Mesendoderm (in vitro differentiated cells): ENCODE data around the gene HOMER1.

ENCODE experiments used
- DNase-seq: peaks from one replicate; pipeline ENCODE4 v3.0.0; 2013
- H2AK5ac ChIP-seq: 2 replicates; pipeline ENCODE4 v1.6.1; 2013; ENCODE audit warnings: low read length, inconsistent platforms
- H2BK120ac ChIP-seq: 2 replicates; pipeline ENCODE4 v1.6.1; 2013; ENCODE audit warnings: low read depth, mild to moderate bottlenecking, low read length, moderate library complexity, mixed read lengths
- H2BK15ac ChIP-seq: replicated peaks from 2 replicates; pipeline ENCODE4 v1.6.1; 2013; ENCODE audit warnings: low read depth, mild to moderate bottlenecking, moderate library complexity
- H2BK5ac ChIP-seq: 2 replicates; pipeline ENCODE4 v1.6.1; 2013; ENCODE audit warnings: low read length, inconsistent platforms
- H3K18ac ChIP-seq: 2 replicates; pipeline ENCODE4 v1.6.1; 2013; ENCODE audit warnings: mild to moderate bottlenecking, low read length, mixed read lengths
- H3K23ac ChIP-seq: one replicate; pipeline ENCODE4 v1.6.1; 2013; ENCODE audit warnings: low read length
- H3K27ac ChIP-seq: 2 replicates; pipeline ENCODE4 v1.5.1; 2013; ENCODE audit warnings: low read depth, mild to moderate bottlenecking, inconsistent platforms, low read length, moderate library complexity
- H3K27me3 ChIP-seq: 2 replicates; pipeline ENCODE4 v1.6.1; 2013; ENCODE audit warnings: low read length, control low read depth, mild to moderate bottlenecking, inconsistent platforms; ENCODE audit not compliant: insufficient read depth, poor library complexity
- H3K36me3 ChIP-seq: 2 replicates; pipeline ENCODE4 v1.6.1; 2013; ENCODE audit warnings: low read length, inconsistent platforms; ENCODE audit not compliant: control insufficient read depth, insufficient read depth
- H3K4ac ChIP-seq: one replicate; pipeline ENCODE4 v1.6.1; 2013; ENCODE audit warnings: low read depth, mild to moderate bottlenecking, low read length, moderate library complexity
- H3K4me1 ChIP-seq: 2 replicates; pipeline ENCODE4 v1.6.1; 2013; ENCODE audit warnings: low read depth, low read length, inconsistent platforms; ENCODE audit not compliant: control insufficient read depth
- H3K4me2 ChIP-seq: 2 replicates; pipeline ENCODE4 v1.6.1; 2013; ENCODE audit warnings: low read length
- H3K4me3 ChIP-seq: 2 replicates; pipeline ENCODE4 v1.5.1; 2013; ENCODE audit warnings: mild to moderate bottlenecking, low read length
- H3K56ac ChIP-seq: one replicate; pipeline ENCODE4 v1.6.1; 2013; ENCODE audit warnings: low read length
- H3K79me1 ChIP-seq: 2 replicates; pipeline ENCODE4 v1.6.1; 2013; ENCODE audit warnings: low read length, inconsistent platforms
- H3K79me2 ChIP-seq: 2 replicates; pipeline ENCODE4 v1.6.1; 2013; ENCODE audit warnings: mild to moderate bottlenecking, low read length; ENCODE audit not compliant: control insufficient read depth, insufficient read depth
- H3K9ac ChIP-seq: 2 replicates; pipeline ENCODE4 v1.6.1; 2013; ENCODE audit warnings: low read length, inconsistent platforms
- H4K5ac ChIP-seq: one replicate; pipeline ENCODE4 v1.6.1; 2013; ENCODE audit warnings: low read length
- H4K8ac ChIP-seq: one replicate; pipeline ENCODE4 v1.6.1; 2013; ENCODE audit warnings: low read depth, mild to moderate bottlenecking, control low read depth, low read length, moderate library complexity
- WGBS: extraction: QIAGEN DNeasy Blood & Tissue Kit; methylation state at CpG from one replicate; pipeline ENCODE4 v1.1.7; 2013; ENCODE audit warnings: low lambda C conversion rate, missing lambda C conversion rate; ENCODE audit not compliant: insufficient coverage; ENCODE audit errors: extremely low coverage; 5-methylcytosine and 5-hydroxymethylcytosine counted together

Gene HOMER1

DNA sequence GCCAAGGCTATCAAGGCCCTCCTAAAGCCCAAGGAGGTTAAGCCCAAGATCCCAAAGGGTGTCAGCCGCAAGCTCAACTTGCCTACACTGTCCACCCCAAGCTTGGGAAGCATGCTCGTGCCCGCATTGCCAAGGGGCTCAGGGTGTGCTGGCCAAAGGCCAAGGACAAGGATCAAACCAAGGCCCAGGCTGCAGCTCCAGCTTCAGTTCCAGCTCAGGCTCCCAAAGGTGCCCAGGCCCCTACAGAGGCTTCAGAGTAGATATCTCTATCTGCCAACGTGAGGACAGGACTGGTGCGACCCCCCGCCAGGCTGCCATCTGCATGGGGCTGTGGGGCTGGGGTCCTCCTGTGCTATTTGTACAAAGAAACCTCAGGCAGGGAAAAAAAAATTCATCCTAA is 3.3 kb downstream of the HOMER1 start:
- H4K8ac ChIP-seq: no peak overlapping the region

DNA sequence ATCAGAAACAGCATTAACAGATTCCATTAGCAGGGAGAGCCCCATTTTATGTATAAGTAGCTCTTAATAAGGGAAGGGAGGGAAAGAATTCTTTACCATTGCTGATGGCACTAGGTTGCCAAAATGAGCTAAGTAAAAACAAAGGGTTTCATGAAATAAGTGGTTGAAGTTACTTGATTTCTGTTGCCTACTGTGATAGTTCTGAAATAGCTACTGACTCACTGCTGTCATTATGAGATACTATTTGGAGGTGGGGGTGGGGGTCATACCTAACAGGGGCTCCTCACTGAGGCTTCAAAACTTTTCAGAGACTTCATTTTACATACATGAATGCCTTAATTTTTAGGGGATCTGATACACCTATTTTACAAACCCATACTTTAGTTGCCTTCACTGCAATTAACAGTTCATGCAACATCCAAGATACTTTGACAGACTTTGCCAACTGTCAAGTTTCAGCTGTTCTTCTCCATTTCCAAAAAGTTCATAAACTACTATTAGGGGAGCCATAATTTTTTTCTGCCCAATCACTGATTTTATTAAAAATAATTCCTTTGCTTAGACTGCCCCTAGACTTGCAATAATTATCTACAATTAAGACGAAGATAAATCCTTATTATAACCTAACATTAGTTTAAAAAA is 4.6 kb downstream of the HOMER1 start:
- no peak overlapping the region for H3K9ac ChIP-seq

More for the DNA sequence above, 3.3 kb downstream of the HOMER1 start:
- H3K27me3 ChIP-seq: no peaks in the 10 kb centered on the region
- H3K4ac ChIP-seq: no peak overlapping the region
- peak overlapping the region; percentile 61 for H3K56ac ChIP-seq
- WGBS: no CpG with 5 or more reads among the region's 6 CpGs
- H2AK5ac ChIP-seq: no peak overlapping the region
- H3K4me1 ChIP-seq: peaks cover 16% of the 10 kb centered on the region
- H4K5ac ChIP-seq: no peak overlapping the region
- no peak overlapping the region for H2BK15ac ChIP-seq
- H3K79me2 ChIP-seq: peaks cover 53% of the 10 kb centered on the region
- H3K79me1 ChIP-seq: peaks cover 9% of the 10 kb centered on the region
- no peak overlapping the region for H2BK120ac ChIP-seq
- no peak overlapping the region for H2BK5ac ChIP-seq
- peak overlapping the region; percentile 8 for H3K4me2 ChIP-seq
- H3K23ac ChIP-seq: no peak overlapping the region
- no peak overlapping the region for H3K18ac ChIP-seq
- H3K36me3 ChIP-seq: no peaks in the 10 kb centered on the region
- DNase-seq: no peak
- no peak overlapping the region for H3K27ac ChIP-seq
- H3K4me3 ChIP-seq: no peak overlapping the region
- no peak overlapping the region for H3K9ac ChIP-seq

DNA sequence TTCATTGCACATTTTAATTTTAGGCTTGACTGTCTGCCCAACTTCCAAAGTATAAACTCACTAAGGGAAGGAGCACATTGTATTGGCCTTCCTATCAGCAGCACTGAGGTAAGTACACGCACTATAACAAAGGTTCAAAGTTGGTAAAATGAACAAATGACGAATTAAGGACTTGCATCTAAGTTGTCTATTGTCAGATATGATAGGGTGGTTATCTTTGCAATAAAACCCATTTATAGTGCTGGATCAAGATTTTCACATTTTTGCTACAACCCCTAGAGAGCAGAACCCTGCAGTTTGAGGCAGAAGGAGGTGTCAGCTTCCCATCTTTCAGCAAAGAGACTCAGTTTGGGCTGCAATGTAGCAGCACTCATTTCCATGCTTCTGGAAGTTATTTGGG is 5.1 kb downstream of the HOMER1 start:
- Histone ChIP-seq H3K9ac (peak overlapping the region; percentile 10), H3K4ac (no peak overlapping the region), H2BK120ac (no peak overlapping the region), H4K5ac (no peak overlapping the region), H3K27ac (no peak overlapping the region), H3K36me3 (no peaks in the 10 kb centered on the region), H2AK5ac (no peak overlapping the region), H3K79me2 (peaks cover 61% of the 10 kb centered on the region), H3K4me2 (no peak overlapping the region), H2BK15ac (no peak overlapping the region), H3K4me1 (peaks cover 16% of the 10 kb centered on the region), H3K27me3 (no peaks in the 10 kb centered on the region), H2BK5ac (no peak overlapping the region), H3K23ac (no peak overlapping the region), H3K4me3 (no peak overlapping the region), H4K8ac (no peak overlapping the region), H3K56ac (no peak overlapping the region), H3K79me1 (peaks cover 11% of the 10 kb centered on the region), H3K18ac (no peak overlapping the region)
- DNase-seq: no peak
- WGBS: no CpG with 5 or more reads among the region's 2 CpGs

More for the DNA sequence above, 4.6 kb downstream of the HOMER1 start:
- H3K23ac ChIP-seq: no peak overlapping the region
- WGBS: no CpG with 5 or more reads among the region's 1 CpG
- peaks cover 16% of the 10 kb centered on the region for H3K4me1 ChIP-seq
- no peak overlapping the region for H2BK5ac ChIP-seq
- no peak overlapping the region for H2AK5ac ChIP-seq
- no peak overlapping the region for H3K56ac ChIP-seq
- no peak overlapping the region for H3K4ac ChIP-seq
- H4K5ac ChIP-seq: no peak overlapping the region
- H2BK15ac ChIP-seq: no peak overlapping the region
- DNase-seq: no peak
- peaks cover 11% of the 10 kb centered on the region for H3K79me1 ChIP-seq
- H4K8ac ChIP-seq: no peak overlapping the region
- no peak overlapping the region for H3K4me3 ChIP-seq
- H3K4me2 ChIP-seq: no peak overlapping the region
- no peak overlapping the region for H3K18ac ChIP-seq
- H2BK120ac ChIP-seq: no peak overlapping the region
- no peaks in the 10 kb centered on the region for H3K36me3 ChIP-seq
- H3K27ac ChIP-seq: no peak overlapping the region
- peaks cover 59% of the 10 kb centered on the region for H3K79me2 ChIP-seq
- H3K27me3 ChIP-seq: no peaks in the 10 kb centered on the region

DNA sequence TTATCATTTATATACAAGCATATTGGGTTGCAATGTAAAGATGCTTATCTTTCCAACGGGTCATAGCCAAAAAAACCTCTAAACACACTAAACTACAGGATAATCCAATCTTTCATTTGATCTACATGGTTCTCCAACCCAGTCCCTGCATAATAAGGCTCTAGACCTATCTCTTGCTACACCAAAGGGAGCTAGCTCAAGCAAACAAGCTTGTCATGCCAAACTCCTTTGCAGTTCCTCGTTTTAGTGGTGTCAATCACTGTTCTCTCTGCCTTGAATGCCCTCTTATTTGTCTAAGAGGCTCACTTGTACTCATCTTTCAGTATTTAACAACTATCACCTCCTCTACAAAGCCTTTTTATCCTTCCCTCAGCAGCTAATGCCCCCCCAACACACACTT is 5.6 kb downstream of the HOMER1 start:
- H3K4me1 ChIP-seq: peaks cover 16% of the 10 kb centered on the region
- DNase-seq: no peak
- H2AK5ac ChIP-seq: no peak overlapping the region
- H3K9ac ChIP-seq: no peak overlapping the region
- H2BK120ac ChIP-seq: no peak overlapping the region
- no peak overlapping the region for H2BK15ac ChIP-seq
- H3K23ac ChIP-seq: no peak overlapping the region
- no peak overlapping the region for H3K4me2 ChIP-seq
- no peak overlapping the region for H2BK5ac ChIP-seq
- WGBS: no CpG with 5 or more reads among the region's 2 CpGs
- no peak overlapping the region for H4K8ac ChIP-seq
- H3K4me3 ChIP-seq: no peak overlapping the region
- H3K36me3 ChIP-seq: no peaks in the 10 kb centered on the region
- H3K79me2 ChIP-seq: peaks cover 63% of the 10 kb centered on the region
- H4K5ac ChIP-seq: no peak overlapping the region
- no peak overlapping the region for H3K27ac ChIP-seq
- peaks cover 12% of the 10 kb centered on the region for H3K79me1 ChIP-seq
- no peaks in the 10 kb centered on the region for H3K27me3 ChIP-seq
- no peak overlapping the region for H3K18ac ChIP-seq
- H3K56ac ChIP-seq: no peak overlapping the region
- H3K4ac ChIP-seq: no peak overlapping the region

DNA sequence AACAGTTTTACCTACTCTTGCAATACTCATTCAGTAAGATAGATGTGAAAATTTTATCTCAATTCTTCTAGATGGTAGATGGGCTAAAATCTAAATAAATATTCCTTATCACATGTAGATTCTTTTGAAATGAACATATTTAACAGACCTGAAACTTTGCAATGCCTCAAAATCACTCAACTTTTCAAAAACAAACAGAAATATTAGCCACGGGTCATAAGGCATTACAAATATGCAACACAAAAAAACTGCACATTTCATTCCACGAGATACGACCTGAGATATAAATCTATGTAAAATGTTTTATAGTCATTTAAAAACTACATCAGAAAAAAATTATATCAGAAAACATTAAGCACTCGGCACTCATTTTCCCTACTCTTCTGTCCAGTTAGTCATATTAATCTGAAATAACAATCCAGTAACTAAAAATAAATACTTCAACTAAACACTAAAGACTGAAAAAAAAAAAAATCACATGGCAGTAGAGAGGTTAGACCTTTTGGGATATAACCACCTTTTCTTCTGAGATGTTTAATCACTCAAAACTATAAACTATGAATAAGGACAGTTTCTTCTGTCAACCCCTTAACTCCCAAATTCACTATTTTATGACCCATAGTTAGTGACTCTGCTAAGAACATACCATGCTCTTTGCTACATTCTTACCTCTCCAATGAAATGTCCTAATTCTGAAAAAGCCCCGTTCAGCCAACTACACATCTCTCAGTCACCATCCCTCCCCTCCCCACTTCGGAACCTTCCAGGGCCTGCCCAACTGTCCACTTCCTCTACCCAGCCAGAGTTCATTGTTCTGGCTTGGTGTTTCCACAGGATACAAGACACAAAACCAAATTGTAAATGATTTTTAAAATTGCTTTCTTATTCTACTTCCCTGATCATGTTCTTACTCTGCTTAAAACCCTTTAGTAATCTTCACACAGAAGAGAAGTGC is 6.4 kb downstream of the HOMER1 start:
- Histone ChIP-seq H3K56ac (no peak overlapping the region), H2BK120ac (no peak overlapping the region), H2BK5ac (no peak overlapping the region), H3K18ac (no peak overlapping the region), H2BK15ac (no peak overlapping the region), H3K23ac (no peak overlapping the region), H3K4ac (no peak overlapping the region), H3K27me3 (no peaks in the 10 kb centered on the region), H3K4me1 (peaks cover 16% of the 10 kb centered on the region), H3K27ac (no peak overlapping the region), H3K4me3 (no peak overlapping the region), H3K79me1 (peaks cover 11% of the 10 kb centered on the region), H4K5ac (no peak overlapping the region), H4K8ac (no peak overlapping the region), H3K9ac (no peak overlapping the region), H3K79me2 (peaks cover 58% of the 10 kb centered on the region), H3K4me2 (no peak overlapping the region), H2AK5ac (no peak overlapping the region), H3K36me3 (no peaks in the 10 kb centered on the region)
- DNase-seq: no peak
- WGBS: no CpG with 5 or more reads among the region's 6 CpGs
